ENCODE measurements around the gene PLA2R1.

Gene PLA2R1

DNA sequence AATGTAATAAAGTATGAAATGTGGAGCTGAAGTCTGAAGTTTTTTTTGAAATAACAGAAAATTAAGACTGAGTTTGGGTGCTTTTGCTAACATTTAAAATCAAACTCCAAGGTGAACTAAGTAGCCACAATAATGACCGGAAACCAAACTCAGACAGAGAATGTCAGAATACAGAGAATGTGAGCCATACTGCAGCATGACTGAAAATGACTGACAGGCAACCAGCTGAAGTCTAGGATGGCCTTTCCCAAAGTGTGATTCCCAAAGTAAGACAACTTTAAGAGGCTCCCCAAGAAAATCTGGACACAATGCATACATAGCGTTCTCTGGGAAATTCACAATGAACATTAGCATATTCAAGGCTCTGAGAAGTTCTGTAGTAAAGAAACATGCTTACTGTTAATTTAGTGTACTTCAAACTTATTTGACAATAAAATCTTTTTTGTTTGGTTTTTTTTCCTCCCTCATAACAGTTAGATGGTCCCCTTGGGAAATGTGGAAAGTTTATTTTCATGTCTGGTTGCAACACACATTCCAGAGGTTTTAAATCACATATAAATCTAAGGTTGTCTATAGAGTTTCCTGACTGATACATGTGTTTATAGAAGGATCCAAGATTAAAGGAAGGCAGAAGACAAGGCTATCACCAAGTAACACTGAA is 28.6 kb downstream of the PLA2R1 start:
- in situ Hi-C loops (cut with MboI; ENCODE audit: low sequenced_read_pairs): no loop called here

- in situ Hi-C loops (cut with MboI; ENCODE audit: low sequenced_read_pairs): no loop called here
Observed at GRCh38 chr2:160029270-160029628, 33.2 kb downstream of the PLA2R1 start.

DNA sequence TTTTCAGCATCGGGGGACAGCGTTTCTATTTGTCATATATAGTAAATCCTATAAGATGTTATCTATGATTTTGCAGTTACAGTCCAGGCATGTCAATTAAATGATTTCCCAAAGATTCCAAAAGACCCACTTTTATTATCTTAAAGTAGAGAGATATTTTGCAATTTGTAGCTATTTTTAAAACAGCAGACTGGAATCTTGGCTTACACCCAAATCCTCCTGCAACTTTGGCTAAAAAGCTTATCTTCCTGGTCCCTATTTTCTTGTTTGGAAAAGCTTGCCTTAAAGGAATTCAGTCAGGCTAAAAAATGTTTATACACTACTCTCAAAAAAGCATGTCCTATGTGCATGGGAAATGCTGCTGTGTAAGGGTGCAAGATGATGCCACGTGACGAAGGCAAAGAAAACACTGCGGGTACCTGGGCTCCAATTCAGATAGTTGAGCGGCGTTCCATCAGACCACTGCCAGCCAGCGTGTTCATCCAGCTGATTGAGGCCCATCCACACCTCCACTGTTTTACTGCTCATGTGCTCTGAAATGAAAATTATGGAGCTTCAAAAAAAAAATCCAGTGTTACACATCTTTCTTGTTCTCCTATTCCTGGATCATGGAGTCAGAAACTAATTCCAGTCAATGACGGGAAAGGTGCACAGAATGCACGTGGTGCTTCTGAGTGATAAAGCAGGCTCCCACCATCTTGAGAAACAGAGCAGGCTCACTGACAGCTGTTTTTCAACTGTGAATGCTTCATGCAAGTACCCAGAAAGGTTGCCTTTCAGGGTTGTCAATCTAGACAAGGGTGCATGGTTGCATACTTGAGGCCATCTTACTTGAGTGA is 33.8 kb downstream of the PLA2R1 start:
- in situ Hi-C loops (cut with MboI; ENCODE audit: low sequenced_read_pairs): no loop called here

- in situ Hi-C loops (cut with MboI; ENCODE audit: low sequenced_read_pairs): no loop called here
Observed at GRCh38 chr2:160022162-160022561, 40.3 kb downstream of the PLA2R1 start.

DNA sequence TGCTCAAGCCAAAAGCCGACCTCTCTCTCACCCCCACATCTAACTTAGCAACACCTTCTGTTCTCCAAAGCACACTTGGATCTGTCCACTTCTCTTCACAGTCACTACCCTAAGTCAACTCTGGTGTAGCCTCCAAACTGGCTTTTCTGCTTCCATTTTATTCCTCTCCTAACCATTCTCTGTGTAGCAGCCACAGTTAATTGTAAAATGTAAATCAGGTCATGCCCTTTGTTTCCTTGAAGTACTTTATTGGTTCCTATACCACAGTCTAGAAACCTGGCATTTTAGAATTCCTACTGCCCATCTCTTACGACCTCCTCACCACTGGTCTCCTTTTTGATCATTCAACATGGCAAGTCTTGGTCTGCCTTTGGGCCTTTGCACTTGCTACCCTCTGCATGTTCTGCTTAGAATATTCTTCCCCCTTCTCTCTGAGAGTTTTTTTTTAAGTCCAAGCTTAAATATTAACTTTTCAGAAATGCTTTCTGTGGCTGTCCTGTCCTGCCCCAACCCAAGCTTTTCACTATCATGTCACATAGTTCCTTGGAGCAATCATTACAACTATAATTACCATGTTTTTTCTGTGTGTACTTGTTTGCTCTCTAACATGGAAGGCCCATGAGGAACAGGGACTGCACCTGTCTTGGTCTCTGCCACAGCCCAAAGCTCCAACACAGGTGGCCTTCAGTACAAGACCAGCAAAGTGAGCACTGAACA is 42.9 kb downstream of the PLA2R1 start:
- in situ Hi-C loops (cut with MboI; ENCODE audit: low sequenced_read_pairs): no loop called here

GRCh38 chr2:160015746-160016145 is 46.7 kb downstream of the PLA2R1 start:
- in situ Hi-C loops (cut with MboI; ENCODE audit: low sequenced_read_pairs): no loop called here

DNA sequence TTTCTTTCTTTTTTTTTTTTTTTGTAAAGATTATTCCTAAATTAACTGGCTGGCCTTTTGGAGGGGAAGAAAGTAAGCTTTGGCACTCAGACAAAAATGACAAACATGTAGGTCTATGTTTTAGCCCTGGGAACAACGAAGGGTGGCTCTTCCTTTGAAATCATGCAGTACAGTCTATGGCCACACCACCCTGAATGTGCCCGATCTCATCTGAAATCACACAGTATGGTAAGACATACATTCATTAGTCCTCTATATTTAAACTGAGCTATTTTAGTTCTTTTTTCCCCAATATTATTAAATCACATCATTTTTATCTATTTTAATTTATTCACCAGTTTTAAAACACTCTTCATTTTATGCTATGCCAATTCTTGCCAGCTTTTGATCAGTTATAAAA is 48.2 kb downstream of the PLA2R1 start:
- in situ Hi-C loops (cut with MboI; ENCODE audit: low sequenced_read_pairs): no loop called here

DNA sequence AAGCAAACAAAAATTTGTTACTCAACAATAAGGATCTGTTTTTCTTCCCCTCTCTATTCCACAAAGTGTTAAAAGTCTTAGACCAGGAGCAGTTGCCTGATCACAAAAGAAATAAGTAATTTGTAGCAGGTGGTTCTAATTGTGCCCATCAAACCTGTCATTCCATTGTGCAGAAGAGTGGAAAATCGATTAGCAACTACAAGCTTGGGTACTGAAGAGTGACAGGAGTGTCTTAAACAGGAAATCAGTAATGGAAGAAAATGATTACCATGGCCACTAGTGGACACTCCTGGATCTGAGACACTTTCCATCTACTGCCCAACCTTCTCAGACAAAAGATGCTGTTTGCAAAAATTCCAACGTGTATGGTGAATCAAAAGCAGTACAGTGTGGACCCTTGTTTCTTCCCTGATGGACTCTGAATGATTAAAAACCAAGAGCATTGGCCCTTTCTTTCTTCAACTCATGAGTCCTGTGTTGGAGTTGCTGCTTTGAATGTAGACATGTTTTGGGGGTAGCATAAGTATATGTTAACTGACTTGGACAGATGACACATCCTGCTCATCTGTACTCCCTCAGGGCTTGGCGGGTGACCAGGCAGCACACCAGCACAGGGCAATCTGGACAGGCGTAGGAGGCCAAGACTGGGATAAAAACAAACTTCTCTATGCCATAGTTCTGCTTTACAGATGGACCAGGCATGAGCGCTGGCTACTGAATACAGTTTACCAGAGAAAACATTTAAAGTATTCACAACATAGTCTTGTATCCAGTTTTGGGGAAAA is 51.9 kb downstream of the PLA2R1 start:
- in situ Hi-C loops (cut with MboI; ENCODE audit: low sequenced_read_pairs): no loop called here

GRCh38 chr2:160007111-160007510 is 55.3 kb downstream of the PLA2R1 start:
- in situ Hi-C loops (cut with MboI; ENCODE audit: low sequenced_read_pairs): no loop called here

- in situ Hi-C loops (cut with MboI; ENCODE audit: low sequenced_read_pairs): no loop called here
Observed at GRCh38 chr2:160006475-160006874, 55.9 kb downstream of the PLA2R1 start.

GRCh38 chr2:160005908-160006307 is 56.5 kb downstream of the PLA2R1 start:
- in situ Hi-C loops (cut with MboI; ENCODE audit: low sequenced_read_pairs): no loop called here

DNA sequence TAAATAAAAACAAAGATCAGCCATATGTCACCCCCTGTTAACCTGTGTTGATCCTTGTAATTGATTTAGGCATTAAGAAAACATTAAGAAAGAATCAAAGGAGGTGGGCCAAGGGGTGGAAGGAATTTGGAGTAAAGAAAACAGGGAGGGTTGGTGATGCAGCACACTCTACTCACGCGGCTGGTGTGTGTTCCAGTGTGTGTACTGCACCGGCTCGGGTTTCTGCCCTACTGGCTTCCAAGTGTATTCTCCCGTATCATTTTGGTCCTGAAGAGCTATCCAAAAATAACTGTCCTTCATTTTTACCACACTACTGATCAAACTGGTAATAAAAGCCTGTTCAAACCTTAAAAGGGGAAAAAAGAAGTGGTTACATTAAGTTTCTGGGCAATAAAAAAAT is 56.9 kb downstream of the PLA2R1 start:
- in situ Hi-C loops (cut with MboI; ENCODE audit: low sequenced_read_pairs): no loop called here

DNA sequence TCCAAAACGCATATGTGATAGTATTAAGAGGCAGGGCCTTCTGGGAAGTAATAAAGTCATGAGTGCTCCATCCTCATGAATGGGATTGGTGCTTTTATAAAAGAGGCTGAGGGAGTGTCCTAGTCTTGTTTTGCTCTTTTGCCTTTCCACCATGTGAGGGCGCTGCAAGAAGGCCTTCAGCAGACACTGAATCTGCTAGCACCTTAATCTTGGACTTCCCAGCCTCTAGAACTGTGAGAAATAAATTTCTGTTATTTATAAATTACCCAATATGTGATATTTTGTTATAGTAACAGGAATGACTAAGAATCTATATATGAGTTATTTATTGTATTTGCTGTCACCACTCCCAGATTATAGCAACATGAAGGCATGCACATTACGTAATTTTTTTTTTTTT is 63.5 kb downstream of the PLA2R1 start:
- in situ Hi-C loops (cut with MboI; ENCODE audit: low sequenced_read_pairs): no loop called here

- in situ Hi-C loops (cut with MboI; ENCODE audit: low sequenced_read_pairs): no loop called here
Observed at GRCh38 chr2:159998243-159998642, 64.2 kb downstream of the PLA2R1 start.

DNA sequence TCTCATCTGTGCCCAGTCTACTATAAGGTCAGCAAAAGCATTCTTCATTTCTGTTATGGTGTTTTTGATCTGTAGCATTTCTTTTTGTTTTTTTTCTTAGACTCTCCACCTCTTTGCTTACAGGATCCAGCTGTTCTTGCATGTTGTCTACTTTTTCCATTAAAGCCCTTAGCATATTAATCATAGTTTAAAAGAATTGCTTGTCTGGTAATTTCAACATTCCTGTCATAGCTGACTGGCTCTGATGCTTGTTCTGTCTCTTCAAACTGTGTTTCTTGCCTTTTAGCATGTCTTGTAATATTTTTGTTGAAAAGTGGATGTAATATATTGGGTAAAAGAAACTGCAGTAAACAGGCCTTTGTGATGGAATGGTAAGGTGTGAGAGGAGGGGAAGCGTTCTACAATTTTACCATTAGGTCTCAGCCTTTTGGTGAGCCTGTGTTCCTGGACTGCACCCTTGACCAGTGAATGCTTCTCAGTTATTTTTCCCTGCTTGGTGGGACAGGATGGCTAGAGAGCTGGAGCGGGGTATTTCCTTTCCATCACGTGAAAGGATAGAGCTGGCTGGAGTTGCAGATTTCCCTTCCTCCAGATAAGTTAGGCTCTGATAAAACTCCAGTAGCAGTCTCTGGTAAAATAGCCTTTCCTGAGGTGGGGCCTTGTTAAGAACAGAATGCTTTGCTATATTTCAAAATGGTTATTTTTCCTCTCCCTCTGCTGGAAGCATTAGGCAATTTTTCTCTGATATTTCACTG is 65.4 kb downstream of the PLA2R1 start:
- in situ Hi-C loops (cut with MboI; ENCODE audit: low sequenced_read_pairs): no loop called here

GRCh38 chr2:159995038-159995437 is 67.4 kb downstream of the PLA2R1 start:
- in situ Hi-C loops (cut with MboI; ENCODE audit: low sequenced_read_pairs): no loop called here

DNA sequence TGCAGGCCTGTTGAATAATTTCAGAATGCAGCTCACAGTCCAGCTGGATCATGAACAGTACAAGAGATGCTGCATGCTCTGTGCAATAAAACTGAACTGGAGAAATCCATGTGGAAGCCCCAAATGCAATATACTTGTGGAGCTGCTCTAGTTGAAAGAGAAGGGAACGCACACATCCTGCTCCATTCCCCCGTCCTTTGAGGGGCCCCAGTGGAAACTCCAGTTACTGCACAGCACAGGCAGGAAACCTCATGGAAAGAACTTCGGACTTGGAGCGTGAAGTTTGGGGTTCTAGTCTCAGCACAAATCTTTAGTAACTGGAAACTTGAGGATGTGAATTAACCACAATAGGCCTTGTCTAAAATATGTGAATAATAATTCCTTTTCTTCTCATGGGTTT is 73.2 kb downstream of the PLA2R1 start:
- in situ Hi-C loops (cut with MboI; ENCODE audit: low sequenced_read_pairs): no loop called here

DNA sequence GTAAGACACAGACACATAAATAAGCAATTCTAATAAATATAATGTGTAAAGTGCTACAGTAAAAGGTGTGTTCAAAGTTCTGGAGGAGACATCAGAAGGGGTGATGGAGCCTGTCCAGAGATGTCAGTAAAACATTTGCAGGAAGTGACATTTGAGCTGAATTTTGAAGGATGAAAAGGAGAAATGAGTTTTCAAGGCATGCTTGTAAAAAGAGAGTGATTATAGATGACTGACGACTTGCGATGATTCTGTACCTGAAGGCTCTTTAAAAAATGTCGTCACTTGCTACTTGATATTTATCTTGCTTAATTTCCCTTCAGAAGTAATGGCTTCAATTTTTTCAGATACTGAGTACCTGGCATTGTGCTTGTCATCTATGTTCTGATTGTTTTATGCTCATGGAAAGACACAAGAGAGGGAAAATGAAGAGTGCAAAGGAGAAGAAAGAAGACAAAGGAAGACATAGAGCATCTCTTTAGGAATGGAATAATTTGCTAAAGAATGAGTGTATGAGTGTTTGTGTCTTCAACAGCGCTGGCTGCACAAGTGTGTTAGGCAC is 73.9 kb downstream of the PLA2R1 start:
- in situ Hi-C loops (cut with MboI; ENCODE audit: low sequenced_read_pairs): no loop called here

- in situ Hi-C loops (cut with MboI; ENCODE audit: low sequenced_read_pairs): no loop called here
Observed at GRCh38 chr2:159987181-159987580, 75.2 kb downstream of the PLA2R1 start.

DNA sequence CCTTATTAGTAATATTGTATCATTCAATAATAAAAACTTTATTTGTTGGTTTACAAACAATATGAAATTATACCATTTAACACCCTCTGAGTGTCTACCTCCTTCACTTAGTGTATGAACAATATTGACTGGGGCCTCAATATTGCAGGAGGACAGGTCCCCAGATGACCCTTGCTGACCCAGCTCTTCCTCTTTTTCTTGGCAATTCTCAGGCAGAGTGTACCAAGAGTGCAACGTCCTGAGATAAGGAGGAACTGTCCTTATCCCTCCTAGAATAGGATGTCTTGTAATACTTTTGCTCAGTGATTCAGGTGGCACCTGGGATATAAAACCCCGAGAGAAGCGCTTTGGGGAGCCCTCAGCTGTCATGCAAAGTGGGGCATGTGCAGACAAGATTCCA is 76.8 kb downstream of the PLA2R1 start:
- in situ Hi-C loops (cut with MboI; ENCODE audit: low sequenced_read_pairs): no loop called here

All from hTERT RPE-1 (cell line).